CD4-positive, alpha-beta T cell (primary cell): ENCODE results near the gene UBE2E3. TPM values are rescaled to one million over a fixed set of nuclear protein-coding genes. Genes with fewer than 3 reads are reported as not detected.

ENCODE experiments used
- ATAC-seq: fragments of 200-7000 bp; cut with Tn5 transposase; one replicate; pipeline ENCODE4 v1.10.0; 2022; ENCODE audit warnings: mild to moderate bottlenecking; ENCODE audit not compliant: poor library complexity
- CTCF ChIA-PET: fragments of 350-600 bp; sonication (Branson Sonifier 250); formaldehyde crosslinking; loops from one replicate; lab custom pipeline; 2021; ENCODE audit warnings: antibody characterized with exemption, inconsistent platforms; lab: Charles Lee
- POLR2A ChIA-PET: fragments of 350-600 bp; sonication (Branson Sonifier 250); formaldehyde crosslinking; loops from one replicate; lab custom pipeline; 2021; ENCODE audit warnings: antibody characterized with exemption, inconsistent platforms; lab: Charles Lee
- DNase-seq, 14 experiments: peaks; one replicate each; pipeline ENCODE4 v3.0.0-alpha.2; 2013 to 2020; ENCODE audit warnings: mixed read lengths in 2 of 14
- H3K27ac ChIP-seq, 2 donors: one replicate each; pipeline versions ENCODE4 v1.5.1 to v1.7.0; 2013; ENCODE audit warnings: low read length in 2 of 2, low read depth in 1 of 2, mild to moderate bottlenecking in 1 of 2
- H3K27me3 ChIP-seq, 2 experiments: 1 replicate in 1 of 2; 2 replicates in 1 of 2; pipeline versions ENCODE4 v1.6.1 to v1.7.0; 2013; ENCODE audit warnings: low read length in 2 of 2, control low read depth in 1 of 2, mild to moderate bottlenecking in 1 of 2, moderate library complexity in 1 of 2; ENCODE audit not compliant: insufficient read depth in 2 of 2, control insufficient read depth in 1 of 2
- H3K36me3 ChIP-seq: one replicate; pipeline ENCODE4 v1.6.1; 2013; ENCODE audit warnings: low read length, control low read depth; ENCODE audit not compliant: insufficient read depth
- H3K4me1 ChIP-seq: one replicate; pipeline ENCODE4 v1.6.1; 2013; ENCODE audit warnings: low read length, control low read depth; ENCODE audit not compliant: insufficient read depth
- H3K4me3 ChIP-seq: one replicate; pipeline ENCODE4 v1.5.1; 2013; ENCODE audit warnings: mild to moderate bottlenecking, low read length, moderate library complexity
- H3K9me3 ChIP-seq, 2 experiments: 1 replicate in 1 of 2; 2 replicates in 1 of 2; pipeline versions ENCODE4 v1.6.1 to v1.7.0; 2013; ENCODE audit warnings: low read length in 2 of 2, mild to moderate bottlenecking in 2 of 2, control low read depth in 1 of 2, moderate library complexity in 1 of 2; ENCODE audit not compliant: control insufficient read depth in 1 of 2, insufficient read depth in 1 of 2
- H3K27ac Mint-ChIP-seq: one replicate; pipeline ENCODE4 v1.8.0; 2020; ENCODE audit warnings: mixed read lengths
- H3K27me3 Mint-ChIP-seq: one replicate; pipeline ENCODE4 v1.8.0; 2021; ENCODE audit warnings: mixed read lengths
- H3K36me3 Mint-ChIP-seq: one replicate; pipeline ENCODE4 v1.8.0; 2021; ENCODE audit warnings: low read depth, mixed read lengths
- H3K4me1 Mint-ChIP-seq: one replicate; pipeline ENCODE4 v1.8.0; 2021; ENCODE audit warnings: low read depth, mixed read lengths
- H3K4me3 Mint-ChIP-seq: one replicate; pipeline ENCODE4 v1.8.0; 2020; ENCODE audit warnings: mild to moderate bottlenecking, mixed read lengths
- H3K9me3 Mint-ChIP-seq: one replicate; pipeline ENCODE4 v1.8.0; 2020; ENCODE audit warnings: mixed read lengths
- CTCF ChIP-seq: fragments of 200-600 bp; IDR thresholded peaks from one replicate; pipeline ENCODE4 v1.8.0; 2022; ENCODE audit warnings: antibody characterized with exemption, mild to moderate bottlenecking
- intact Hi-C, 2 experiments: fragments of 100-400 bp; cut with DNase I in 1 of 2; cut with micrococcal nuclease in 1 of 2; formaldehyde crosslinking; loops; one replicate each; pipeline versions ENCODE4 v1.15.1 to v1.9.0; 2023 to 2025; cut with DNase I, micrococcal nuclease
- total RNA-seq, 174 experiments: library from RNA in 2 of 174; stranded (reverse) in 2 of 174; gene quantifications; one replicate each; pipeline ENCODE4 v1.2.3 and lab custom pipeline; 2021 to 2026

UBE2E3 gene
- total RNA-seq, 2 experiments from 2014 or later: 20.5 TPM

DNA sequence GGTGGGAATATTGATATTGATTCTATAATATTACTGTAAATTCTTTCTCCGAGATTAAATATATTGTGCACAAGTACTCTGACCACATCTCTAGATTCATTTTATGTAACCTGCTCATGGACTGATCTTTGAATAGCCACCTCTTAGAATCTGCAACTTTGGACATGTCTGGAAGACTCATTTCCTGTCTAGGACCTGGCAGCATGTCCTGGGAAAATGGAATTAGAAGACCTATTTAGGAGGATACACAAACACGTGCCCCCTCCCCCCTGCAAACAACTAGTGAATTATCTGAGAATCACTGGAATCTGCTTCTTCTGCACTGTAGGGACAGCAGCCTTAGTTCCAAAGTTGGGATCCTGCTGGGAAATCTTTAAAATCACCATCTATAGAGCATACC is 94.1 kb downstream of the UBE2E3 start:
- intact Hi-C loops: loop anchor here in 1 of 2 experiments (5.0 to 10.0 kb wide), 2 partner anchors 883 to 1000 kb away; no protein-coding TSS in a partner anchor
- DNase-seq (no peak), ATAC-seq (no peak)
- Mint-ChIP-seq H3K4me3 (no peak overlapping the region), H3K9me3 (no peaks in the 10 kb centered on the region), H3K27me3 (no peaks in the 10 kb centered on the region), H3K4me1 (no peaks in the 10 kb centered on the region), H3K27ac (no peak overlapping the region), H3K36me3 (no peaks in the 10 kb centered on the region)
- Histone ChIP-seq H3K4me3 (no peak overlapping the region), H3K4me1 (no peaks in the 10 kb centered on the region), H3K27me3 (no peaks in the 10 kb centered on the region), H3K27ac (no peak overlapping the region), H3K36me3 (no peaks in the 10 kb centered on the region), H3K9me3 (no peaks in the 10 kb centered on the region)
- ChIA-PET CTCF (interaction anchor here (1.4 kb wide), 1 partner anchor 641 kb away, joined by 3 read pairs; no protein-coding TSS in a partner anchor), POLR2A (no interaction called here)
- TF ChIP-seq CTCF: no peak

- POLR2A ChIA-PET: no interaction called here
- no peak for TF ChIP-seq CTCF
Observed at GRCh38 chr2:181076658-181077057, 96.3 kb downstream of the UBE2E3 start.

DNA sequence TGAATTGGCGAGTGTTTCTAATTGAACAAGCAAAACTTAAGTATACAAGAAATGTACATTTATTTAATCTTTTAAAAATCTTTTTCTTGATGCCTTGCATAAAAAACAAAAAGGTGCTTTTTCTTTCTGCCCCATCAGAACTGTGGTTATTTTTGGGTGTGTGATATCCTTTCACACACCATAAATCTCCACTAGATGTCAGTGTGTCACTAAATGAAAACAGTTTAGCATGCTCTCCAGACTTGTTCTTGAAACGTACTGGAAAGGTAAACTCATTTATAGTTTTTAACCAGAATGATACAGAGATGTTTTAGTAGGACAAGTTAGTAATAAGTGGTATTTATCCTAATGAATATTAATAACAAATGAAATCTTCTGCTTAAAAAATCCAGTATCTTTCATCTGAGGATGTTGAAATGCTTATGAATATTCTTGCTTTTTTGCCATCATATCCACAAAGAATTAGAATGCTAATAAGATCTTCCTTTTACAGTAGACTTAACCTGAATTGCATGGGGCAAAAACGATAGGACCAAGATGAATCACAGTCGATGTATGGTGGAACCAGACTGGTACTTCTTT is 96.8 kb downstream of the UBE2E3 start:
- Histone ChIP-seq H3K27me3 (no peaks in the 10 kb centered on the region), H3K4me1 (no peaks in the 10 kb centered on the region), H3K4me3 (no peak overlapping the region), H3K36me3 (no peaks in the 10 kb centered on the region), H3K9me3 (no peaks in the 10 kb centered on the region), H3K27ac (no peak overlapping the region)
- no peak overlapping the region for H3K4me3 Mint-ChIP-seq
- no peaks in the 10 kb centered on the region for H3K36me3 Mint-ChIP-seq
- H3K27me3 Mint-ChIP-seq: no peaks in the 10 kb centered on the region
- H3K9me3 Mint-ChIP-seq: no peaks in the 10 kb centered on the region
- POLR2A ChIA-PET: interaction anchor here (0.7 kb wide), 1 partner anchor 638 kb away, joined by 4 read pairs; no protein-coding TSS in a partner anchor
- peak; percentile 92 for ATAC-seq
- intact Hi-C loops: loop anchor here (1.0 to 10.0 kb wide), 7 partner anchors 380 to 1000 kb away; partner anchors contain the start of gene ITGA4 (in 1 of the 2)
- H3K4me1 Mint-ChIP-seq: no peaks in the 10 kb centered on the region
- CTCF ChIA-PET: interaction anchor here (1.4 kb wide), 1 partner anchor 19 kb away, joined by 3 read pairs; no protein-coding TSS in a partner anchor
- H3K27ac Mint-ChIP-seq: no peak overlapping the region
- TF ChIP-seq CTCF: peak; percentile 79
- DNase-seq: peak in 6 of 14 experiments; percentile 5 to 82 (median 42)

More at GRCh38 chr2:181076658-181077057, 96.3 kb downstream of the UBE2E3 start:
- H3K27me3 ChIP-seq: no peaks in the 10 kb centered on the region
- H3K9me3 Mint-ChIP-seq: no peaks in the 10 kb centered on the region
- DNase-seq (no peak), ATAC-seq (no peak)
- no peaks in the 10 kb centered on the region for H3K36me3 Mint-ChIP-seq
- no peaks in the 10 kb centered on the region for H3K4me1 ChIP-seq
- intact Hi-C loops: loop anchor here (1.0 to 10.0 kb wide), 7 partner anchors 380 to 1001 kb away; partner anchors contain the start of gene ITGA4 (in 1 of the 2)
- no peak overlapping the region for H3K4me3 ChIP-seq
- H3K4me3 Mint-ChIP-seq: no peak overlapping the region
- no peaks in the 10 kb centered on the region for H3K4me1 Mint-ChIP-seq
- CTCF ChIA-PET: interaction anchor here (0.7 to 1.4 kb wide), 2 partner anchors 18 to 229 kb away, joined by 3 read pairs; no protein-coding TSS in a partner anchor
- no peak overlapping the region for H3K27ac ChIP-seq
- no peak overlapping the region for H3K27ac Mint-ChIP-seq
- H3K36me3 ChIP-seq: no peaks in the 10 kb centered on the region
- H3K27me3 Mint-ChIP-seq: no peaks in the 10 kb centered on the region
- H3K9me3 ChIP-seq: no peaks in the 10 kb centered on the region
